SJSA1 (cell line): ENCODE data around the gene SCPEP1. TPM values are rescaled to one million over a fixed set of nuclear protein-coding genes. Genes with fewer than 3 reads are reported as not detected.

Source experiments
- DNase-seq, 2 experiments: peaks; one replicate each; pipeline ENCODE4 v3.0.0-alpha.2; 2015 to 2020; ENCODE audit warnings: low spot score in 2 of 2, low read depth in 1 of 2
- H3K27ac ChIP-seq: fragments of 250-450 bp; sonication (Bioruptor Pico); 2 replicates; pipeline ENCODE4 v1.5.1; 2020; ENCODE audit warnings: mild to moderate bottlenecking, moderate library complexity
- H3K27me3 ChIP-seq: fragments of 250-450 bp; sonication (Bioruptor Pico); replicated peaks from 2 replicates; pipeline ENCODE4 v1.5.1; 2020; ENCODE audit warnings: mild to moderate bottlenecking, moderate library complexity
- H3K36me3 ChIP-seq: fragments of 250-450 bp; sonication (Bioruptor Pico); 2 replicates; pipeline ENCODE4 v1.5.1; 2020; ENCODE audit warnings: mild to moderate bottlenecking
- H3K4me1 ChIP-seq: fragments of 250-450 bp; sonication (Bioruptor Pico); replicated peaks from 2 replicates; pipeline ENCODE4 v1.6.1; 2021; ENCODE audit warnings: mild to moderate bottlenecking
- H3K4me3 ChIP-seq: fragments of 250-450 bp; sonication (Bioruptor Pico); 2 replicates; pipeline ENCODE4 v1.5.1; 2020; ENCODE audit warnings: mild to moderate bottlenecking
- H3K9me3 ChIP-seq: fragments of 250-450 bp; sonication (Bioruptor Pico); replicated peaks from 2 replicates; pipeline ENCODE4 v1.5.1; 2020; ENCODE audit warnings: mild to moderate bottlenecking
- total RNA-seq: library from RNA; depleted of rRNA; stranded (reverse); fragments of >200 nt; shearing (Covaris generic); gene quantifications from 2 replicates; pipeline ENCODE4 v1.2.3, GENCODE V29; 2014; rRNA removed

Gene SCPEP1
- total RNA-seq, 1 experiment from 2014 or later, result 80.6 TPM

GRCh38 chr17:57048096-57048495 is 70.2 kb downstream of the SCPEP1 start:
- H3K27me3 ChIP-seq, result peaks cover 50% of the 10 kb centered on the region
- no peaks in the 10 kb centered on the region for H3K36me3 ChIP-seq
- no peak overlapping the region for H3K4me3 ChIP-seq
- no peak overlapping the region for H3K27ac ChIP-seq
- no peak for DNase-seq
- H3K4me1 ChIP-seq, result peaks cover 10% of the 10 kb centered on the region
- H3K9me3 ChIP-seq, result no peaks in the 10 kb centered on the region

GRCh38 chr17:57050306-57050705 is 72.4 kb downstream of the SCPEP1 start:
- no peak overlapping the region for H3K4me3 ChIP-seq
- peaks cover 33% of the 10 kb centered on the region for H3K27me3 ChIP-seq

GRCh38 chr17:57051886-57052361 is 74.0 kb downstream of the SCPEP1 start:
- H3K36me3 ChIP-seq, result no peaks in the 10 kb centered on the region
- H3K27me3 ChIP-seq, result peaks cover 18% of the 10 kb centered on the region
- H3K27ac ChIP-seq, result no peak overlapping the region
- DNase-seq, result no peak
- H3K4me3 ChIP-seq, result no peak overlapping the region
- H3K4me1 ChIP-seq, result 0 out of 2 replicates have a peak, but pooled peaks cover 3% of the 10 kb centered on the region
- H3K9me3 ChIP-seq, result no peaks in the 10 kb centered on the region

More at GRCh38 chr17:57050306-57050705, 72.4 kb downstream of the SCPEP1 start:
- DNase-seq, result no peak
- no peaks in the 10 kb centered on the region for H3K36me3 ChIP-seq
- no peaks in the 10 kb centered on the region for H3K9me3 ChIP-seq
- no peak overlapping the region for H3K27ac ChIP-seq
- H3K4me1 ChIP-seq, result peaks cover 13% of the 10 kb centered on the region

Other genes starting within 250 kb of the SCPEP1 start
- gene C17orf67, start 144.2 kb upstream of the SCPEP1 start, total RNA-seq, result 1.6 TPM in 1 of 2 replicates, not detected in the other
- 2.0 and 2.4 TPM in 2 replicates for gene DGKE, start 144.0 kb upstream of the SCPEP1 start, total RNA-seq
- 11.4 and 11.9 TPM in 2 replicates for gene TRIM25, start 64.1 kb upstream of the SCPEP1 start, total RNA-seq
- gene COIL, start 17.1 kb upstream of the SCPEP1 start, total RNA-seq, result 28.2 and 33.8 TPM in 2 replicates
- 13.6 and 16.3 TPM in 2 replicates for gene AKAP1, start 107.1 kb downstream of the SCPEP1 start, total RNA-seq